Measurements from ENCODE around the gene ITGA4.

The ITGA4 gene

GRCh38 chr2:181457741-181458425, 697 bp downstream of the ITGA4 start:
- DNase-seq, result no peak

- no peak for DNase-seq
Measured at GRCh38 chr2:181458871-181459270, 1.7 kb downstream of the ITGA4 start.

- no peak for DNase-seq
Measured at GRCh38 chr2:181459621-181460021, 2.4 kb downstream of the ITGA4 start.

- DNase-seq, result no peak
Measured at GRCh38 chr2:181461056-181461997, 4.1 kb downstream of the ITGA4 start.

GRCh38 chr2:181462033-181462432, 4.8 kb downstream of the ITGA4 start:
- DNase-seq, result no peak

- no peak for DNase-seq
Measured at GRCh38 chr2:181463588-181463987, 6.4 kb downstream of the ITGA4 start.

- no peak for DNase-seq
Measured at GRCh38 chr2:181464966-181465365, 7.8 kb downstream of the ITGA4 start.

- no peak for DNase-seq
Measured at GRCh38 chr2:181465676-181466375, 8.6 kb downstream of the ITGA4 start.

- no peak for DNase-seq
Measured at GRCh38 chr2:181466661-181467576, 9.7 kb downstream of the ITGA4 start.

- no peak for DNase-seq
Measured at GRCh38 chr2:181467966-181468707, 11.0 kb downstream of the ITGA4 start.

GRCh38 chr2:181468811-181469210, 11.6 kb downstream of the ITGA4 start:
- DNase-seq, result no peak

GRCh38 chr2:181471226-181471625, 14.0 kb downstream of the ITGA4 start:
- DNase-seq, result no peak

- DNase-seq, result no peak
Measured at GRCh38 chr2:181471783-181472182, 14.6 kb downstream of the ITGA4 start.

GRCh38 chr2:181472990-181473389, 15.8 kb downstream of the ITGA4 start:
- no peak for DNase-seq

GRCh38 chr2:181474222-181474881, 17.2 kb downstream of the ITGA4 start:
- DNase-seq, result no peak

- DNase-seq, result no peak
Measured at GRCh38 chr2:181483211-181483610, 26.0 kb downstream of the ITGA4 start.

GRCh38 chr2:181483876-181484275, 26.7 kb downstream of the ITGA4 start:
- DNase-seq, result no peak

GRCh38 chr2:181484851-181485637, 27.9 kb downstream of the ITGA4 start:
- no peak for DNase-seq

- no peak for DNase-seq
Measured at GRCh38 chr2:181485638-181485946, 28.4 kb downstream of the ITGA4 start.

GRCh38 chr2:181499231-181499630, 42.0 kb downstream of the ITGA4 start:
- DNase-seq, result no peak

Measured in right kidney (tissue), 1 donor.